ENCODE data around the gene NRARP.
"Not testable (repeated sequence)": the region's sequence is repeated elsewhere in the genome, so short reads cannot be mapped to it uniquely, and the experiment has no call there.

Gene NRARP, protein sequence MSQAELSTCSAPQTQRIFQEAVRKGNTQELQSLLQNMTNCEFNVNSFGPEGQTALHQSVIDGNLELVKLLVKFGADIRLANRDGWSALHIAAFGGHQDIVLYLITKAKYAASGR

DNA sequence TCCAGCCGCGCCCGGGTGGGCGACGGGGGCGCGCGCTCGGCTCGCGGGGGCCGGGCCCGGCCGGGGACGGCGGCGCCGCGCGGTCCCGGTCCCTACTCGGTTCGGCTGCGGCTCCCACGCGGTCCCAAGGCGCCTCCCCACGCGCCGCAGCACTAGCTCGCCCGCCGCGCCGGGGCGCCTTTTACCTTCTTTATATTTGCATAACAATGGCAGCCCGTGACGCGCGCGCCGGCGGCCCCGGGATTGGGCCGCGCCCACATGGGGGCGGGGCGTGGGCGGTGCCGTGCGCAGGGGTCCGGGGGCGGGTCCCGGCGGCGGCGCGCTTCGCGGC, at the start of gene NRARP:
TSS of gene NRARP (minus strand) at position 154 of the 331 bp plus-strand sequence. CDS start 343 bp downstream, outside the sequence.
- peak; percentile 91 for DNase-seq (ENCODE audit: low spot score)

DNA sequence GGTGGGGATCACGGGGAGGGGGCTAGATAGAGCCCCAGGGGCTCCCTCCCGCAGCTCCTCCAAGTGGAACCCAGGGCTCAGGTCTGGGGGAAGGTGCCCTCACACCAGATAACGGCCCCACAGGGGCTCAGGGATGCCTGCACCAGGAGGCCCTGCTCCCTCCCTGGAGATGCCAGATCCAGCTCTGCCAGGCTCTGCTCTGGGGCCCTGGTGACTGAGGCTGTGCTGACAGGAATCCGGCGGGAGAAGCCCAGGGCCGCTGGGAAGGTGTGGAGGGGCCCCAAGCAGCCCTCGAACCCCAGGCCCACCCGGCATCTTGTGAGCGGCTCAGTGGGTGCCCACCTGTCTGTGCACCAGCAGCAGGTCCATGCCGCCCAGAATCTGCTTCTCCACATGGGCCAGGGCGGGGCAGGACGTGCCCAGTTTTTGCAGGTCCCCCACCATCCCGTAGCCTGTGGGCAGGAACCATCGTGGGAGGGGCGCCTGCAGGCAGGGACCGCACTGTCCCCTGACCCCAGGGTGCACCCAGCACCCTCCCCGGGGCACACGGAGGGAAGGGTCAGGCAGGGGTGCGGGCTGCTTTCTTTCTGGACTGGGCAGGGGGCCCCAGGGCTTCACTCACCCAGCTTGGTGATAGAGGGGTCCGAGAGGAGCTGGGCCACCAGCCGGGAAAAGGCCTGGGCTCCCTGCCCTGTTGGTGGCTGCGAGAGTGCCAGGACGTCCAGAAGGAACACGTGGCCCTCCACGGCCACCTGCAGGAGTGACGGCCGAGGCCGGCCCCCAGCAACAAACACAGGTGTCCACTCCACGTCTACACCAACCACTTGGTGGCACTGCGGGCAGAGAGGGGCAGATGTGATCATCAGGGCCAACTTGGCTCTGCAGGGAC, 48.9 kb upstream of the NRARP start:
- DNase-seq (ENCODE audit: low spot score) = no peak

DNA sequence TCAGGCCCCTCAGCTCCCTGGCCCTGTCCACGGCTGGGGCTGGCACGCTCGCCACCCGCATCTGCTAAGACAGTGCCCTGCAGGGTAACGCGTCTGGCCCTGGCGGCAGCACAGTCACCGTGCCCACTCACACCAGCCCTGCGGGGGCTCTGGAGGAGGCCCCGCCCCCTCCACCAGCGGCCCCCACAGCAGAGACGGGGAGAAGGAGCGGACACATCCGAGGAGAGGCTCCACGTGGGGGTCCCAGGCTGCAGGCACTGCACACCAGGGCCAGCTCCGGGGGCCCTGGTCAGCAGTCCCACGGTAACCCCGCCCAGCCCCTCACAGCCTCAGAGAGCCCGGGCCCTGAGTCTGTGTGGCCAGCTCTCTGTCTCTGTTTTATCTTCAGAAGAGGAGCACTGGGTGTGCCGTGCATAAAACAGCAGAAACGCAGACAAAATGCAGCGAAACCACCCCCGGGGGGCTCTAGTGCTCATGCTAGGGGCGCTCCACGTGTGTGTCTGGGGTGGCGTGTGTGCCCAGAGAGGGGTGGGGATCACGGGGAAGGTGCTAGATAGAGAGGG, 47.5 kb upstream of the NRARP start:
- DNase-seq (ENCODE audit: low spot score) = no peak

DNA sequence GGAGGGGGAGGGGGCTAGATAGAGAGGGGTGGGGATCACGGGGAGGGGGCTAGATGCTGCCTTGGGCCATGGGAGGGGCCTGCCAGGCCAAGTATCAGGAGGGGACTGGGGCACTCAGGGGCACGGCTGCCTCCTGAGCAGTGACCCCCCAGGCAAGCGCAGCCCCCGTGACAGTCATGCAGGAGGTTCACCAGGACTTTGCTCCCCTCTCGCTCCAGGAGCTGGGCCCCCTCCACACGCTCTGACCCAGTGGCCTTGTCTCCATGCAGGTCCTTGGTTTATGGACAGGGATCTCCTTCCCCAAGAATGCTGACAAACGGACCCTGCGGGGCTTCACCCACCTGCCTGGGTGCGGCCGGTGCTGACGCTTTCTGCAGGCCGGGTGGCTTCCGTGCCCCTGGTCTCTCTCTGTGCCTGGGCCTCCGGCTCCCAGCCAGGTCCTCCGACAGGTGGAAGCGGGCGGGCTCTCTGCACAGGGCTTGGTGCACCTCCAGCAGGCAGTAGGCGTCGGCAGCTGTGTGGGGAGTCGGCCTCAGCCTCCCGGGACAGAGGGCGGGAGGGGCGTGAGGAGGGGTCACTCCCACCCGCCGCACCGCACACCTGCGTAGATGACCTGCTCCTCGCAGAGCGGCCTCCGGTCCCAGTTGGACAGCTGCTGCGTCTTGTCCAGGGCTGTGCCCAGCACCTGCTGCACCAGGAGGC, 46.8 kb upstream of the NRARP start:
- no peak for DNase-seq (ENCODE audit: low spot score)

DNA sequence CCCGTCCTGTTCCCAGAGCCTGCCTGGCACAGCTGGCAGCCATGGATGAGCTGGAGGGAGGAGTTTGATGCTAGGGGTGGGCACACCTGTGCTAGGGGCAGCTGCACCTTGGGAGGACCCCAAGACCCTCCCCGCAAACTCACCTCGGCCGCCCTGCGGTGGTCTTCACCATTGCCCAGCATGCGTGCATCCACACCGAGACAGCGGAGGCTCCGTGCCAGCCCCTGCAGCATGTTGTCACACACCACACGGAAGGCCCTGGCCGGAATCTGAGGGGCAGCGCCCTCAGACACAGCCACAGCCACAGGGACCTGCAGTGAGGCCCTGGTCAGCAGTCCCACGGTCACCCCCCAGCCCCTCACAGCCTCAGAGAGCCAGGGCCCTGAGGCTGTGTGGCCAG, 45.9 kb upstream of the NRARP start:
- DNase-seq (ENCODE audit: low spot score) = no peak

DNA sequence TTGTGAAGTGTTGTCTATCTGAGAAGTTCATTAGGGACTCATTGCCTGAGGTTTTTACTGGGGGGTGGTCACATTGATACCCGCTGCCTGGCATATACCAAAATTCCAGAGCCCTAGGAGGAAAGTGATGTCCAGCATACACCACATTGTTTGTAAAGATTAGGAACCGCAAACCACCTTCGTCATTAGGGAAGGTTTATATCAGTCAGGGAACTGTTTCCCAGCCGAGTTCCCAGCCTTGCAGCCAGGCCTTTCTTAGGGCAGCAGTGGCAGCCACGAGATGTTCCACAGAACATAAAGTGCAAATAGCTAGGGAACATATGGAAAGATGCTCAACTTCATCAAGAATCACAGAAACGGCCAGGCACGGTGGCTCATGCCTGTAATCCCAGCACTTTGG, 40.4 kb upstream of the NRARP start:
- no peak for DNase-seq (ENCODE audit: low spot score)

DNA sequence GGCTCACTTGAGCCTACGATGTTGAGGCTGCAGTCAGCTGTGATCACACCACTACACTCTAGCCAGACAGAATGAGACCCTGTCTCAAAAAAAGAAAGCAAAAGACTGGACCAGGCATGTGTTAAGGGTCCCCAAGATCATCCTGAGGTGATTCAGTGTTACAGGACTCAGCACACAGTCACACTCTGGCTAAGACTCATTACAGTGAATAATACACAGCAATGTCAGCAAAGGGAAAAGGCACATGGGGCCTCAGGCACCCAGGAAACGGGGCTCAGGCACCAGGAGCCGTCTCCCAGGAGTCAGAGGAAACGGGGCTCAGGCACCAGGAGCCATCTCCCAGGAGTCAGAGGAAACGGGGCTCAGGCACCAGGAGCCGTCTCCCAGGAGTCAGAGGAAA, 39.2 kb upstream of the NRARP start:
- no peak for DNase-seq (ENCODE audit: low spot score)

DNA sequence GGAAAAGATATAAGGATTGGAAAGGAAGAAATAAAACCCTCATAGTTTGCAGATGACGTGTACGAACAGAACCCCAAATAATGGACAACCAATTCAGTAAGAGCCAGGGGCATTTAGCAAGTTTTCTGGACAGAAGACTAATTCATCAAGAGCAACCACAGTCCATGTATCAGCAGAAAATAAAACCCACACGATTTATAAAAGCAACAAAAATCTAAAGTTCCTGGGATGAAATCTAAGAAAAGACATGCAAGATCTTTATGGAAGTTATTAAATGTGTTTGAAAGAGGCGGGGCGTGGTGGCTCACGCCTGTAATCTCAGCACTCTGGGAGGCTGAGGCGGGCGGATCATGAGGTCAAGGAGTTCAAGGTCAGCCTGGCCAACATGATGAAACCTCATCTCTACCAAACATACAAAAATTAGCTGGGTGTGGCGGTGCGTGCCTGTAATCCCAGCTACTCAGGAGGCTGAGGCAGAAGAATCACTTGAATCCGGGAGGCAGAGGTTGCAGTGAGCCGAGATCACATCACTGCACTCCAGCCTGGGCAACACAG, 37.9 kb upstream of the NRARP start:
- DNase-seq (ENCODE audit: low spot score) = not testable (repeated sequence)

DNA sequence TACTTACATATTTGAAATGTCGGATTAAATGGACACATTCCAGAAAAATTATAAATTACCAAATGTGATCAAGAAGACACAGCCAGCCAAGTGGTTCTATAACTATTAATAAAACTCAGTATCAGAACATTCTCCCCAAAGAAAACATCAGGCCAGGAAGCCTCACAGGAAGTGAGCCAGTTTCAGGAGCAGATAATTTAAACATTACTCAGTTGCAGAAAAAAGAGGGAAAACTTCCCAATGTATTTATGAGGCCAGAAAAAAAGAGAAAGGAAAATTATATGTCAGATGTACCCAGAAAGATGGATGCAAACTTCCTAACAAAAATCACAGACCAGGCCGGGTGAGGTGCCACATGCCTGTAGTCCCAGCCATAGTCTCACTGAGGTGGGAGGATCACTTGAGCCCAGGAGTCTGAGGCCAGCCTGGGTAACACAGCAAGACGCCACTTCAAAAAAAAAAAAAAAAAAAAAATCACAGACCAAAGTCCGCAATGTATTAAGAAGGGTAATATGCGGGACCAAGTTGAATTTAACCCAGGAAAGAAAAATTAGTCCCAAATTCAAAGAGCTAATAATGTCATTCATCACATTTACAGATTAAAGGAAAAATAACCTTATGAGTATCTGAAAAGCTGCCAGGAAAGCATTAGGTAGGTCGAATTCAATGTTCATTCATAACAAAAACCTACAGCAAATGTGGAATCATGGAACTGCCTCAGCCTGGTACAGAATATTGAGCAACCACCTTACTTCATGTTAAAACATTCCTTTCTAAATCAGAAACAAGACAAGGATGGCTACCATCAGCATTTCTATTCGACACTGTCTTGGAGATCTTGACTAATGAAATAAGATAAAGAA, 37.2 kb upstream of the NRARP start:
- no peak for DNase-seq (ENCODE audit: low spot score)

DNA sequence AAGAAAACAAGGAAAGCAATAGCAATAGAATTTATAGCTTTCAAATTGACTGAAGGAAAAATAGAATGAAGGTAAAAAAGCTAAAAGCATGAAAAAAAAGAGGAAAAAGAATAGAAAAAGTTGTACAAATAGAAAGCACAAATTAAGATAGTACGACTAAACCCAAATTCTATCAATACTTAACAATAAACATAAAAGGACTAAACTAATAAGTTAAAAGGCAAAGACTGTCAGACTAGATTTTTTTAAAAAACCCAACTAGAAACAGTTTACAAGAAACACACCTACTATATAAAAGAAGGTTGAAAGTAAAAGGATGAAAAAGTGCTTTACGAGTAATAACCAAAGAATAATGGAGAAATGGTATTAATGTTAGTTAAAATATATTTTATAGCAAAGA, 34.7 kb upstream of the NRARP start:
- no peak for DNase-seq (ENCODE audit: low spot score)

DNA sequence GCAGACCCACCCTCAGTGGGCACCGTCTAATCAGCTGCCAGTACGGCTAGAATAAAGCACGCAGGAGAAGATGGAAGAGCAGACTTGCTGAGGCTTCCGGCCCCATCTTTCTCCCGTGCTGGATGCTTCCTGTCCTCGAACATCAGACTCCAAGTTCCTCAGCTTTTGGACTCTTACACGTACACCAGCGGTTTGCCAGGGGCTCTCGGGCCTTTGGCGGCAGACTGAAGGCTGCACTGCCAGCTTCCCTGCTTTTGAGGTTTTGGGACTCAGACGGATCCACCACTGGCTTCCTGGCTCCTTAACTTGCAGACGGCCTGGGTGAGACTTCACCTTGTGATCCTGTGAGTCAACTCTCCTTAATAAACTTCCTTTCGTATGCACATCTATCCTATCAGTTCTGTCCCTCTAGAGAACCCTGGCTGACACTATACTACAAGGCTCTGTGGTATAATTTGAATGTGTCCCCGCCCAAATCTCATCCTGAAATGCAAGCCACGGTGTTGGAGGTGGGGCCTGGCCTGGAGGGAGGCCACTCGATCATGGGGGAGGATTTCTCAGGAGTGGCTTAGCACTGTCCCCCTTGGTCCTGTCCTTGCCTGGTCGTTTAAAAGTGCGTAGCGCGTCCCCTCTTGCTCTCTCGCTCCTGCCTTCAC, 31.1 kb upstream of the NRARP start:
- no peak for DNase-seq (ENCODE audit: low spot score)

DNA sequence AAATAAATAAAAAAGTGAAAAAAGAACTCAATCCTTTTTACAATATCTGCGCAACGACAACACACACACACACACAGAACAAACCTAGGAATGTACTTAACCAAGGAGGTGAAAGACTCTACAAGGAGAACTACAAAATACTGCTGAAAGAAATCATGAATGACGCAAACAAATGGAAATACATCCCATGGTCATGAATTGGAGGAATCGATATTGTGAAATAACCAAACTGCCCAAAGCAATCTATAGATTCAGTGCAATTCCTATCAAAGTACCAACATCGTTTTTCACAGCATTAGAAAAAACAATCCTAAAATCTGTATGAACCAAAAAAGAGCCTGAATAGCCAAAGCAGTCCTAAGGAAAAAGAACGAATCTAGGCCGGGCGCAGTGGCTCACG, 29.9 kb upstream of the NRARP start:
- DNase-seq (ENCODE audit: low spot score) = no peak

DNA sequence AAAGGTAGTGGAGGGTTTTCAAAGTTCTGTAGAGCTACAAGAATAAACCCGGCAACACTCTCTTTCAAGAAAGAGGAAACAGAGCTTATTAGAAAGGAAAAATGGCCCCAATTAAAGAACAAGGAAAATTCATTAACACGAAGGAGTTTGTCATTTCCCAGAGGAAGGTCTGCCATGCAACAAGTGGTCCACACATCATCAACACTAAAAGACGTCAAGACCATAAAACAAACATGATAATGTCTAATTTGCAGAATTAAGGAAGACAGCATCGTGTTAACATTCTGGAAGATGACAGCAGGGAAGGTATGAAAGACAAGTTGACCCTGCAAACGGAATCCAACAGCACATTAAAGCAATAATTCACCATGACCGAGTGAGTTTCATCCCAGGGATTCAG, 28.6 kb upstream of the NRARP start:
- DNase-seq (ENCODE audit: low spot score) = no peak

DNA sequence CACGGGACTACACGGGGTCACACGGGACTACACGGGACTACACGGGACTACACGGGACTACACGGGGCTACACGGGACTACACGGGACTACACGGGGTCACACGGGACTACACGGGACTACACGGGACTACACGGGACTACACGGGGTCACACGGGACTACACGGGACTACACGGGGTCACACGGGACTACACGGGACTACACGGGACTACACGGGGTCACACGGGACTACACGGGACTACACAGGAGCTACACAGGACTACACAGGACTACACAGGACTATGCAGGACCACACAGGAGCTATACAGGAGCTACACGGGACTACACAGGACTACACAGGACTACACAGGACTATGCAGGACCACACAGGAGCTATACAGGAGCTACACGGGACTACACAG, 27.5 kb upstream of the NRARP start:
- DNase-seq (ENCODE audit: low spot score) = not testable (repeated sequence)

DNA sequence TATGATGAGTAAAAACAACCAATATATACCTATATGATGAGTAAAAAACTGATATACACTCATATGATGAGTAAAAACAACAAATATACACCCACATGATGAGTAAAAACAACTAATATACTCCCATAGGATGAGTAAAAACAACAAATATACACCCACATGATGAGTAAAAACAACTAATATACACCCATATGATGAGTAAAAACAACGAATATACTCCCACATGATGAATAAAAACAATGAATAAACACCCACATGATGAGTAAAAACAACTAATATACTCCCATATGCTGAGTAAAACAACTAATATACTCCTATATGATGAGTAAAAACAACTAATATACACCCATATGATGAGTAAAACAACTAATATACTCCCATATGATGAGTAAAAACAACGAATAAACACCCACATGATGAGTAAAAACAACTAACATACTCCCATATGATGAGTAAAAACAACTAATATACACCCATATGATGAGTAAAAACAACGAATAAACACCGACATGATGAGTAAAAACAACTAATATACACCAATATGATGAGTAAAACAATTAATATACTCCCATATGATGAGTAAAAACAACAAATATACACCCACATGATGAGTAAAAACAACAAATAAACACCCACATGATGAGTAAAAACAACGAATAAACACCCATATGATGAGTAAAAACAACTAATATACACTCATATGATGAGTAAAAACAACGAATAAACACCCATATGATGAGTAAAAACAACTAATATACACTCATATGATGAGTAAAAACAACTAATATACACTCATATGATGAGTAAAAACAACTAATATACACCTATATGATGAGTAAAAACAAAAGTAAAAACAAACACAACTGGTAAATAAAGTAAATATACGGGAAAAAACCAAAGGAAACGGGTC, 25.8 kb upstream of the NRARP start:
- not testable (repeated sequence) for DNase-seq (ENCODE audit: low spot score)

DNA sequence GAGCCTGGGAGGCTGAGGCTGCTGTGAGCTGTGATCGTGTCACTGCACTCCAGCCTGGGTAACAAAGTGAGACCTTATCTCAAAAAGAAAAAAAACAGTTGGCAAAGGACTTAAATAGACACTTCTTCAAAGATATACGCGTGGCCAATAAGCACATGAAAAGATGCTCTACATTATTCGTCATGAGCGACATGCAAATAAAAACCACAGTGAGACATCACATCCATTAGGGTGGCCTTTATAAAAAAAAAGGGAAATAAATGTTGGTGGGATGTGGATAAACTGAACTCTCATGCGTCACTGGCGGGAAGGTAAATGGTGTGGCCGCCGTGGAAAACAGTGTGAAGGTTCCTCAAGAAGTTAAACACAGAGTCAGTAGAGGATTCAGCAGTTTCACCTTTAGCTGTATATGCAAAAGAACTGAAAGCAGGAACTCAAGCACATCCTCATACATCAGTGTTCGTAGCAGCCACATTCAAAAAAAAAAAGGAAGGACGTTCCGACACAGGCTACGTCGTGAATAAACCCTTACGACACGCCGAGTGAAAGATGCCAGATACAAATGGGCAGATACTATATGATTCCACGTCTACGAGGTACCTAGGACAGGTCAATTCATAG, 24.5 kb upstream of the NRARP start:
- DNase-seq (ENCODE audit: low spot score) = no peak

DNA sequence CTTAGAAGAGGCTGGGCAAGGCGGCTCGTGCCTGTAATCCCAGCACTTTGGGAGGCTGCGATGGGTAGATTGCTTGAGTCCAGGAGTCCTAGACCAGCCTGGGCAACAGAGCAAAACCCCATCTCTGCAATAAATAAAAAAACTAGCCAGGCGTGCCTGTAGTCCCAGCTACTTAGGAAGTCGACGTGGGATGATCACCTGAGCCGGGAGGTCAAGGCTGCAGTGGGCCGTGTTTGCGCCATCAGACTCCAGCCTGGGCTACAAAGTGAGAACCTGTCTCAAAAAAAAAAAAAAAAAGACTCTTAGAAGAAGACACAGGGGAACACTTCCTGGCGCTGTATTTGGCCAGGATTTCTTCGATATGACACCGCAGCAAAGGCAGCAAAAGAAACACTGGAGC, 23.7 kb upstream of the NRARP start:
- no peak for DNase-seq (ENCODE audit: low spot score)

DNA sequence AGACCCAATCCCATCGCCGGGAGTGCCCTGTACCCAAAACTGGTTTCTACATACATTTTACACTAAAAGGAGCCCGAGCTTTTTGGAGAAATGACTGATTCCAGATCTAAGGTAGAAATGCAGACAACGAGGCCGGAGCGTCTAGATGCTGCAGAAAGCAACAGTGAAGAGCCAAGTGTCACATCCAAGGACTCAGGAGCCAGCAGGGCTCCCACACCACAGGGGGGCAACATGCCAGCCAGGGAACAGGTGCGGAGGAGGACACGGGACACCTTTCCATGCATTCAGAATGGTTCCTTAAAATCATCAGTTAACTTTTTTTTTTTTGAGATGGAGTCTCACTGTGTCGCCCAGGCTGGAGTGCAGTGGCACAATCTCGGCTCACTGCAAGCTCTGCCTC, 23.1 kb upstream of the NRARP start:
- no peak for DNase-seq (ENCODE audit: low spot score)

DNA sequence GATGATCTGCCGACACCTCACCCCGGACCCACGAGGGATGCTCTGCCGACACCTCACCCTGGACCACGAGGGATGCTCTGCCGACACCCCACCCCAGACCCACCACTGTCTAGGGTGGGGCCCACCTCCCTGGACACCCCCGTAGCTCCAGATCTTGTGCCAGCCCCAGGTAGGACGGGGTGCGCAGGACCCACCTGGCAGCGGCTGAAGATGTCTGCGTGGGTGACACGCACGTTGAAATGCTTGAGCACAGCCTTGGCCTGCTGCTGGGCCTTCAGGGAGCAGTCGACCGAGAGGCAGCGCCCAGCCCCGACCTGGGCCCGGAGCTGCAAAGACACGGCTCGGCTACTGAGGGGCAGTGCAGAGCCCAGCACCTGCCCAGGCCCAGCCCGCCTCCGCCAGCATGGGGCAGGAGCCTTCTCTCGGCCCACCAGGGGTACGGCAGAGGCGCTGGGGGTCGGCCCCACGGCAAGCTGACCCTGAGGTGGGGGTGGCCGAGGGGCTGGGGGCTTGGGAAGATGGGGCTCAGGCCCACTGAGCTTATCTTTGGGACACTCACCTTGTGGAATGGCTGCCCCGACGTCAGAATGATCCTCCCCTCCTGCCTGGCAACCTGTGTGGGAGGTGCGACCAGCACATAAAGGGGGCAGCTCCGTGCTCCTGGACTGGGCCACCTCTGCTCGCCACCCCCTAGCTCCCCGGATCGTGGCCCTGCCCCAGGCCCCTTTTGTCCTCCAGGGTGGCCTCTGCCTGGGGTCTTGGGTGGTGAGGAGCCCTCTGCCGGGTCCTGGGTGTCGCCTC, 21.7 kb upstream of the NRARP start:
- no peak for DNase-seq (ENCODE audit: low spot score)

Data from AG08396 (cell line).